GM20431 (cell line): ENCODE measurements around the gene SYMPK.
"Not testable (repeated sequence)": the region's sequence is repeated elsewhere in the genome, so short reads cannot be mapped to it uniquely, and the experiment has no call there.

Experiments
- in situ Hi-C: fragments of 300-500 bp; cut with MseI, MboI; formaldehyde crosslinking; loops from one replicate; pipeline ENCODE4 v1.15.0; 2020; ENCODE audit warnings: low sequenced_read_pairs; ENCODE audit not compliant: unreplicated experiment

The SYMPK gene

DNA sequence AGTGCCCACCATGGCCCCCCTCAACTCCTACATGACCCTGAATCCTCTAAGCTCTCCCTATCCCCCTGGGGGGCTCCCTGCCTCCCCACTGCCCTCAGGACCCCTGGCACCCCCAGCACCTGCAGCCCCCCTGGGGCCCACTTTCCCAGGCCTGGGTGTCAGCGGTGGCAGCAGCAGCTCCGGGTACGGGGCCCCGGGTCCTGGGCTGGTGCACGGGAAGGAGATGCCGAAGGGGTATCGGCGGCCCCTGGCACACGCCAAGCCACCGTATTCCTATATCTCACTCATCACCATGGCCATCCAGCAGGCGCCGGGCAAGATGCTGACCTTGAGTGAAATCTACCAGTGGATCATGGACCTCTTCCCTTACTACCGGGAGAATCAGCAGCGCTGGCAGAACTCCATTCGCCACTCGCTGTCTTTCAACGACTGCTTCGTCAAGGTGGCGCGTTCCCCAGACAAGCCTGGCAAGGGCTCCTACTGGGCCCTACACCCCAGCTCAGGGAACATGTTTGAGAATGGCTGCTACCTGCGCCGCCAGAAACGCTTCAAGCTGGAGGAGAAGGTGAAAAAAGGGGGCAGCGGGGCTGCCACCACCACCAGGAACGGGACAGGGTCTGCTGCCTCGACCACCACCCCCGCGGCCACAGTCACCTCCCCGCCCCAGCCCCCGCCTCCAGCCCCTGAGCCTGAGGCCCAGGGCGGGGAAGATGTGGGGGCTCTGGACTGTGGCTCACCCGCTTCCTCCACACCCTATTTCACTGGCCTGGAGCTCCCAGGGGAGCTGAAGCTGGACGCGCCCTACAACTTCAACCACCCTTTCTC lies 9.4 kb upstream of the SYMPK start:
- in situ Hi-C loops, result no loop called here

DNA sequence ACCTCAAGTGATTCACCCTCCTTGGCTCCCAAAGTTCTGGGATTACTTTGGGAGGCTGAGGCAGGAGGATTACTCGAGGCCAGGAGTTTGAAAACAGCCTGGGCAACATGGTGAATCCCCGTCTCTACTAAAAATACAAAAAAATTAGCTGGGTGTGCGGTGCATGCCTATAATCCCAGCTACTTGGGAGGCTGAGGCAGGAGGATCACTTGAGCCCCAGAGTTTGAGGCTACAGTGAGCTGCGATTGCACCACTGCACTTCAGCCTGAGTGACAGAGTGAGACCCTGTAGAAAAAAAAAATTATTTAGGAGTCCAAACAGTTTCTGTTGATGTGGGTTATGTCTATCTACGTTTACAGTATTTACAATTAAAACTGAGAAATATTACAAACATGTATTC lies 7.9 kb upstream of the SYMPK start:
- in situ Hi-C loops, result no loop called here

- in situ Hi-C loops, result not testable (repeated sequence)
Measured at GRCh38 chr19:45867241-45867640, 4.3 kb upstream of the SYMPK start.

DNA sequence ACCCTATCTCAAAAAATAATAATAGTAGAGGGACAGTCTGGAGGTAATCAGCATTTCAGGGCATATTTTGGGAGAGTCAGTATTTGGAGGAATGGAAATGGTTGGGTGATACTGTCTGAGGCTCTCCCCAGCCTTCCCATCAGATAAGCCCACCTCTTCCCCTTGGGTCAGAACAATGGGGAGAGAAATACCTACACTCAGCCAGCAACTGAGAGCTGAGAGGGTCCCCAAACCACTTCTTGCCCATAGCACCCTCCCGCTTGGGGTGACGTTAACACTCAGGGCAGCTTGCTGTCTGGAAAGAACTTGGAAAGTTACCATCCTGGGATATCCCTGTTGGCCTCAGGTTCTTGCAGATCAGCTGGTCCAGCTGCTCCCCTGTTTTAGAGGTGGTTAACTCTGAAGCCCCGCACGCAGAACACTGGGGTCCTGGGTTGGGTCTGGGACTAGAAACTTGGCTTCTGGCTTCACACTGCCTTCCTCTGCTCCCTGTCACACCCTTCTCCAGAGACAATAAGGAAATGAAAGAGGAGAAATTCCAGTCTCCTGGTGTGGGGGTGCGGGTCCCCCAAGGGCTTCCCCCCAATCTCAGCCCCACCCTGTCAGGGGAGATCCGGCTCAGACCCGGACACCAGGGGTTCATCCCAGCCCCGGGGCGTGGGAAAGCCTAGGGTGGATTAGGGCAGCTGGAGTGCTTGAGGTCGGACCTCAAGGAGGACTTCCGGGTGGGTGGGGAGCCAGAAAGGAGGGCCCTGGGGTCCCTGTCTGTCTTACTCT lies 3.6 kb upstream of the SYMPK start:
- in situ Hi-C loops, result no loop called here

- in situ Hi-C loops, result no loop called here
Measured at GRCh38 chr19:45865269-45865948, 2.5 kb upstream of the SYMPK start.

DNA sequence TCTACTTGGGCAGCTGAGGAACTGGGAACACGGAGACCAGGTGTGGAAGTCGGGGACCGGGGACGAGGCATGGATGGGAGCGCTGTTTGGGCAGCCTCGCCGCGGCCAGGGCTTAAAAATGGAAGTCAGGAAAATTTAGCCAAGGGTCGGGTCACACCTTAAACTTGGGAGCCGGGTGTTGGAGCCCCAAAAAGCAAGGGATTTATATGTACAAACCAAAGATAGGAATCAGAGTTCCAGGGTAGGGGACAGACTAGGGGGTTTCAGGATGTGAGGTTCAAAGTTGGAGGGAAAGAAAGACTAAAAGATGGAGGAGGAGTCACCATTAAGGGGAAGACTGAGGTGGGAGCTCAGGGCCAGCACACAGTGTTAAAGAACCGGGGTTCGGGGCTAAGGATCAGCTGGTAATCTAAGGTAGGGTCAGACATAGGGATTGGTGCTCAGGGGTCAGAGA lies 1.7 kb upstream of the SYMPK start:
- in situ Hi-C loops, result no loop called here

DNA sequence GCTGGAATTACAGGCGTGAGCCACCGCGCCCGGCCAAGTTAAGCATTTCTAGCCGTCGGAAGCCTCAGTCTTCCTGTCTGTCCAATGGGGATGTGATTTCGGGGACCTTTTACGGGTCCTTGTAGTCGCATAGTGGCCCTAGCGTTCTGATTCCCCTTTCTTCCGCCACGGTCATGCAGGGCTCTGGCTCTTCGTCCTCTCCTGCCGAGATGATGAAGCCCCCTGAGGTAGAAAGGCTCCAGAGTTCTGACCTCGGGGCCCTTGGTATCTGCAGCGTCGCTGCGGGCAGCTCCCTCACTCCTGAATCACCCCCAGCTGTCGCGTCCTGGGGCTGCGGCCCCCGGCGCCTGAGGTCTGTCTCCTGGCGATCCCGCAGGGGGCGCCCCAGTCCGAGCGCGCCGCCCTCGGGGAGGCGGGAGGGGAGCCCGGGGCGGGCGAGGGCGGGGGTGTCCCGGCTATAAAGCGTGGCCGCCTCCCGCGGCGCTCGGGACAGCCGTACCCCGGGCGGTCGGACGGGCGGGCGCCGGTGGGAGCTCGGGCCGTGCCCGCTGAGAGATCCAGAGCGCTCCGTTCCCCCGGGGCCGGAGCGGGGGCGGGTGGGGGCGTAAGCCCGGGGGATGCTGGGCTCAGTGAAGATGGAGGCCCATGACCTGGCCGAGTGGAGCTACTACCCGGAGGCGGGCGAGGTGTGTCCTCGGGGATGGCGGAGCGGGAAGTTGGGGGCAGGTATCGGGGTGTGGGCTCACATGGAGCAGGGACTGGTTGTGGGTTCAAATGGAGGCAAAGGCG lies 1.1 kb upstream of the SYMPK start, which contains the start of gene FOXA3:
Gene FOXA3 (plus strand): TSS at position 487 of the 789 bp plus-strand sequence. CDS start 131 bp downstream, at position 618.
- in situ Hi-C loops, result no loop called here

DNA sequence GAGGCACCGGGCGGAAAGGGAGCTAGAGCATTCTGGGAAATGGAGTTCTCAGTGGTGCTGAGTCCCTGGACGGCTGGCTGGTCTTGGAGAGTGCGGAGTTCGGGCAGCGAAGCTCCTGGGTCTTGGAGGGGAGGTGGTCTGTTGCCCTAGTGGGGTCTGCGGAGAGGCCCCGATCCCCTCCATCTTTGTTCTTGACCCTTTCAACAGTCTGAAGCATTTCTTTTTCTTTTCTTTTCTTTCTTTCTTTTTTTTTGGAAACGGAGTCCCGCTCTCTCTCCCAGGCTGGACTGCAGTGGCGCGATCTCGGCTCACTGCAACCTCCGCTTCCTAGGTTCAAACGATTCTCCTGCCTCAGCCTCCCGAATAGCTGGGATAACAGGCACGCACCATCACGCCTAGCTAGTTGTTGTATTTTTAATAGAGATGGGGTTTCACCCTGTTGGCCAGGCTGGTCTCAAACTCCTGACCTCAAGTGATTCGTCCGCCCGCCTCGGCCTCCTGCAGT lies 440 bp upstream of the SYMPK start:
- in situ Hi-C loops, result no loop called here

DNA sequence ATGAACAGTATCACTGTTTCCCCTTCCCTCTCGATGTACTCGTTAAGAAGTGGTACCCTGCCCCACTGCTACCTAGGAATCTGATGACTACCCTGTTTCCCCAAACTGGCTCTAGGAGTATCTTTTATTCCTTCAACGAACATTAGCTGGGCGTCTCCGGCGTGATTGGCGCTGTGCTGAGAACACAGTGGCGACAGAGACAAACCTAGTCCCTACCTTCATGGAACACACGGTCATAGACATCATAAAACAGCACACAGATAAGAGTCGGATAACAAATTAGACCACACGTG lies 730 bp downstream of the SYMPK start:
- in situ Hi-C loops, result no loop called here

GRCh38 chr19:45860359-45861259 lies 2.3 kb downstream of the SYMPK start:
- in situ Hi-C loops, result no loop called here

- in situ Hi-C loops, result no loop called here
Measured at GRCh38 chr19:45854167-45854778, 8.7 kb downstream of the SYMPK start.

DNA sequence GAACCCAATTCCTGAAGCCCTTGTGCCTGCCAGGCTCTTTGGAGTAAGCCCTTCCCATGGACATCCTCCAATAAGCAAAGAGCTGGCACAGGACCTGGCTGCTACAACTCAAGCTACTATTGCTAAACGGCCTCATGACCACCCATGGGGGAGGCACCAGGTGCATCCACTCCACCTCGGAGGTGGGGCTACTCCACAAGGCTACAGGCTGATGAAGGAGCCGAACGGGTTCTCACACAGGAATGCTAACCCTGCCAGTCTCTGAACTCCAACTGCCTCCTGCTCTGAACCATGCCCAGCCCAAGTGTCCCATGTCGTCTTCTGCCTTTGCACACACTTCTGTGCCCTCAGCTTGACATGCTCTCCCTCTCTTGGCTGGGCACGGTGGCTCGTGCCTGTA lies 10.0 kb downstream of the SYMPK start:
- in situ Hi-C loops, result no loop called here

DNA sequence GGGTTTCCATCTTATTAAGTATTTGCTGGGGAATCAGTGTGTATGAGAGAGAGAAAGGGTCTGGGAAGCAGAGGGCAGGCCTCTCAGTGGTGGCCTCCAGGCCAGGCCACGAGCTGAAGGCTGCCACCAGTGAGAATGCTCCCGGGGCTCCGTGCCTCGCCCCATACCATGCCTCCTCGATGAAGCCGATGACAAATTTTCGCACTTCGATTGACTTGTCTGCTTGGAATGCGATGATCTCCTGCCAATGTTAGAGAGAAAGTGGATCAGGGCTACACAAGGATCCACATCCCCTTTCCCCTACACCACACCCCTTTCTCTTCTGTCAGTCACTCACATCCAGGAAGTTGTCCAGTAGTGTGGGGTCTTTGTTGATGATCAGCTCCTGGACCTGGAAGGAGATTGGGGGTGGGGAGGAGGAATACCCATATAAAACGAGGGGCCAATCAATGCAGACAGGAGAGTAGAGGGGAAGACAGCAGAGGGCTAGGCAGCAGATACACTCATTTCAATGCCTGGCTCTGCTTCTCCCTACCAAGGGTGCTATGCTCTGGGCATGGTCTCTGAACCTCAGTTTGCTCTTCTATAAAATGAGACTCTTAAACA lies 10.7 kb downstream of the SYMPK start:
- in situ Hi-C loops, result no loop called here

- in situ Hi-C loops, result no loop called here
Measured at GRCh38 chr19:45848922-45849321, 14.0 kb downstream of the SYMPK start.

GRCh38 chr19:45847663-45848062 lies 15.3 kb downstream of the SYMPK start:
- in situ Hi-C loops, result no loop called here

GRCh38 chr19:45842198-45842597 lies 20.7 kb downstream of the SYMPK start:
- in situ Hi-C loops, result no loop called here

GRCh38 chr19:45834970-45835369 lies 28.0 kb downstream of the SYMPK start:
- in situ Hi-C loops, result no loop called here

- in situ Hi-C loops, result no loop called here
Measured at GRCh38 chr19:45828945-45829344, 34.0 kb downstream of the SYMPK start.
